M059J (cell line): ENCODE measurements around the gene CRACR2B. TPM values are rescaled to one million over a fixed set of nuclear protein-coding genes. Genes with fewer than 3 reads are reported as not detected.

ENCODE experiments used
- DNase-seq: peaks from one replicate; pipeline ENCODE4 v3.0.0-alpha.2; 2012; ENCODE audit warnings: low read depth
- total RNA-seq: library from RNA; depleted of rRNA; stranded (reverse); fragments of >200 nt; shearing (Covaris generic); gene quantifications from 2 replicates; pipeline ENCODE4 v1.2.3, GENCODE V29; 2014

CRACR2B gene
- total RNA-seq, 1 experiment from 2014 or later: 9.6 TPM

GRCh38 chr11:810040-810567 is 17.6 kb upstream of the CRACR2B start:
- no peak for DNase-seq

GRCh38 chr11:811446-812245 is 16.1 kb upstream of the CRACR2B start:
- no peak for DNase-seq

GRCh38 chr11:812390-812789 is 15.3 kb upstream of the CRACR2B start:
- DNase-seq: no peak

GRCh38 chr11:813072-813455 is 14.7 kb upstream of the CRACR2B start:
- DNase-seq: no peak

- no peak for DNase-seq
Observed at GRCh38 chr11:813456-814096, 14.1 kb upstream of the CRACR2B start.

- DNase-seq: no peak
Observed at GRCh38 chr11:815675-816432, 11.9 kb upstream of the CRACR2B start.

- DNase-seq: no peak
Observed at GRCh38 chr11:816433-816779, 11.3 kb upstream of the CRACR2B start.

GRCh38 chr11:818396-819128 is 9.2 kb upstream of the CRACR2B start, which contains the start of gene PNPLA2:
Gene PNPLA2, plus strand, starts transcription at chr11:818914. Its CDS starts 805 bp downstream, at chr11:819719.
- peak; percentile 60 for DNase-seq

- peak; percentile 83 for DNase-seq
Observed at GRCh38 chr11:819129-819931, 8.4 kb upstream of the CRACR2B start.

GRCh38 chr11:819943-820649 is 7.6 kb upstream of the CRACR2B start:
- peak; percentile 93 for DNase-seq

- DNase-seq: peak; percentile 93
Observed at GRCh38 chr11:820655-821511, 6.8 kb upstream of the CRACR2B start.

GRCh38 chr11:821512-822371 is 6.0 kb upstream of the CRACR2B start:
- DNase-seq: no peak

- no peak for DNase-seq
Observed at GRCh38 chr11:823441-824291, 4.1 kb upstream of the CRACR2B start.

GRCh38 chr11:824292-824880 is 3.3 kb upstream of the CRACR2B start:
- no peak for DNase-seq

GRCh38 chr11:824942-825341 is 2.8 kb upstream of the CRACR2B start:
- peak; percentile 4 for DNase-seq

GRCh38 chr11:825366-826226 is 2.1 kb upstream of the CRACR2B start:
- peak; percentile 9 for DNase-seq
